Heart left ventricle (tissue), 13 donors: ENCODE measurements around the gene SPATA7.

Experiments used
- POLR2A ChIP-seq, 2 donors: fragments of 450-650 bp; IDR thresholded peaks; one replicate each; pipeline ENCODE4 v1.6.1; 2017; ENCODE audit warnings: antibody characterized with exemption in 2 of 2, mild to moderate bottlenecking in 2 of 2, moderate library complexity in 2 of 2
- TF ChIP-seq, protein P1 (sequence below), 12 donors: fragments of 200-600 bp; sonication (generic) in 4 of 12; IDR thresholded peaks; one replicate each; pipeline versions ENCODE4 v1.5.0 to v1.8.0; 2018 to 2022; ENCODE audit warnings: antibody characterized with exemption in 12 of 12, mild to moderate bottlenecking in 5 of 12
- donor health status: ischemic (EF 13 %, LVEDD 7.1; RV severe dilation, severe dysfunction).
- donor health status: DM: no; HTN: yes; CAD: no.
- donor health status: DM: no; HTN: no; CAD: no.
- donor health status: ischemic (EF 25% LVEDD 6.9; RV normal size, moderate dysfunction).
- donor health status: ischemic (EF 25% LVEDD 5.7; RV mildly dilated, moderate dysfunction).
- donor health status: ischemic (EF 35%, LVEDD 5.7; RV mildly dilated, moderate dysfunction).
- donor health status: nonischemic (EF 11% LVEDD 7.7; RV severe dilation, severe dysfunction).
- donor health status: DM: yes; HTN: yes; CAD: no.
- donor health status: PGD.
- donor health status: ischemic (EF 29% LVEDD 5.4; RV normal size, mild dysfunction).
- donor health status: nonischemic (EF 23%, LVEDD 6.1; RV moderate dilation, normal function).

DNA sequence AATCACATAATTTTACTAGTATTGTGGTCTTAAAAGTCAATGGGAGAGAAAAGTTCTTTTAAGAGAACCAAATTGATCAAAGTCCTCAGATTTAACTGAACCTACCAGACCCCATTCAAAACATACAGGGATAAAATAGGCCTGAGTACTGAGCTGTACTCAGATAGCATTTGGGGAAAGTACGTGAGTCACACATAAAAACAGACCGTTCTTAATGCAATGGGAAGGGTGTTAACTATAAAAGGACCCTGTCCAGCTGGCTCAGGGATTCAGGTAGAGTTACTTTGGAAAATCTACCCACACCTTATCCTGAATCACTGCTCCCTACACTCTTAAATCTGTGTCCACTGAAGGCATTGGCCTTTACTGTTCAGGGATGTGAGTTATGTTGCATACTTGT lies 91.4 kb downstream of the SPATA7 start:
- TF ChIP-seq, protein P1, sequence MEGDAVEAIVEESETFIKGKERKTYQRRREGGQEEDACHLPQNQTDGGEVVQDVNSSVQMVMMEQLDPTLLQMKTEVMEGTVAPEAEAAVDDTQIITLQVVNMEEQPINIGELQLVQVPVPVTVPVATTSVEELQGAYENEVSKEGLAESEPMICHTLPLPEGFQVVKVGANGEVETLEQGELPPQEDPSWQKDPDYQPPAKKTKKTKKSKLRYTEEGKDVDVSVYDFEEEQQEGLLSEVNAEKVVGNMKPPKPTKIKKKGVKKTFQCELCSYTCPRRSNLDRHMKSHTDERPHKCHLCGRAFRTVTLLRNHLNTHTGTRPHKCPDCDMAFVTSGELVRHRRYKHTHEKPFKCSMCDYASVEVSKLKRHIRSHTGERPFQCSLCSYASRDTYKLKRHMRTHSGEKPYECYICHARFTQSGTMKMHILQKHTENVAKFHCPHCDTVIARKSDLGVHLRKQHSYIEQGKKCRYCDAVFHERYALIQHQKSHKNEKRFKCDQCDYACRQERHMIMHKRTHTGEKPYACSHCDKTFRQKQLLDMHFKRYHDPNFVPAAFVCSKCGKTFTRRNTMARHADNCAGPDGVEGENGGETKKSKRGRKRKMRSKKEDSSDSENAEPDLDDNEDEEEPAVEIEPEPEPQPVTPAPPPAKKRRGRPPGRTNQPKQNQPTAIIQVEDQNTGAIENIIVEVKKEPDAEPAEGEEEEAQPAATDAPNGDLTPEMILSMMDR (IDR thresholded peaks at IDR 0.05): no peak
- TF ChIP-seq POLR2A (IDR thresholded peaks at IDR 0.05): no peak
